NCI-H1417 treated with DMSO at 0.1 percent for 48 hours (cell line): ENCODE measurements around the gene CCDC191.

Experiments
- DNase-seq: peaks from one replicate; lab custom pipeline; 2025; lab: John Stamatoyannopoulos, UW

Gene CCDC191

GRCh38 chr3:114056130-114057010 lies at the start of gene CCDC191, which contains the start of gene QTRT2:
TSS of gene CCDC191 (minus strand) at chr3:114056526. CDS start at chr3:114056466, 60 bp downstream.
TSS of gene QTRT2 (plus strand) at chr3:114056737. CDS start at chr3:114065258, 8,521 bp downstream.
- DNase-seq, result peak; percentile 98

GRCh38 chr3:114104414-114104813 lies 48.1 kb upstream of the CCDC191 start:
- no peak for DNase-seq

DNA sequence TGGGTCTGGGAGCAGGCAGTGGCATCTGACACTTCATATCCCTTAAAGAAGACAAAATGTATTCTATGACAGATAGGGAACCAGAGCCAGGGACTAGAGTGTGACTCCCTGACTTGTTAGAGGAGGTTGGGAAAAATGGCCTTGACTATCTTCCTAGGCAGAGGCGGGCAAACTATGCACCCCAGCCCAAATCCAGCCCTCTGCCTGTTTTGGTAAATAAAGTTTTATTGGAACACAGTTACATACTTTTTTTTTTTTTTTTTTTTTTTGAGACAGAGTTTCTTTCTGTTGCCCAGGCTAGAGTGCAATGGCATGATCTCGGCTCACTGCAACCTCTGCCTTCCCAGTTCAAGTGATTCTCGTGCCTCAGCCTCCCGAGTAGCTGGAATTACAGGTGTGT lies 47.5 kb upstream of the CCDC191 start:
- no peak for DNase-seq

GRCh38 chr3:114103181-114103580 lies 46.9 kb upstream of the CCDC191 start:
- no peak for DNase-seq

DNA sequence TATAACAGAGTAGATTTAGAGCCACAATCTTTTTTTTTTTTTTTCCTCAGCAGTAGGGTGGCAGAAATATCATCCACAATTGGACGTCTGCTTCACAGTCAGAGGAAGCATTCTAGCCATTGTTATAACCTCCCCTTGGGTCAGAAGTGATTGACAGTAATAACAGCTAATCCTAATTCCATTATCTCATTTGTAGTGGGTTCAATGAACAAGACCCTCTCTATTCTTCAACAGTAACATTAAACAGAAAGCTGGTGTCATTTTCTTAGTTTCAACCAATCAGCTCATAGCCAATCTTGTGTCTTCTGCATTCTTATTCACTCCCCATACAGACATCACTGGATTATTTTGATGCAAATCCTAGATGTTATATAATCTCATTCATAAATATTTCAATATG lies 44.8 kb upstream of the CCDC191 start:
- no peak for DNase-seq

- no peak for DNase-seq
Observed at GRCh38 chr3:114095796-114096195, 39.5 kb upstream of the CCDC191 start.

GRCh38 chr3:114093596-114093995 lies 37.3 kb upstream of the CCDC191 start:
- DNase-seq, result no peak

- DNase-seq, result no peak
Observed at GRCh38 chr3:114093016-114093380, 36.7 kb upstream of the CCDC191 start.

DNA sequence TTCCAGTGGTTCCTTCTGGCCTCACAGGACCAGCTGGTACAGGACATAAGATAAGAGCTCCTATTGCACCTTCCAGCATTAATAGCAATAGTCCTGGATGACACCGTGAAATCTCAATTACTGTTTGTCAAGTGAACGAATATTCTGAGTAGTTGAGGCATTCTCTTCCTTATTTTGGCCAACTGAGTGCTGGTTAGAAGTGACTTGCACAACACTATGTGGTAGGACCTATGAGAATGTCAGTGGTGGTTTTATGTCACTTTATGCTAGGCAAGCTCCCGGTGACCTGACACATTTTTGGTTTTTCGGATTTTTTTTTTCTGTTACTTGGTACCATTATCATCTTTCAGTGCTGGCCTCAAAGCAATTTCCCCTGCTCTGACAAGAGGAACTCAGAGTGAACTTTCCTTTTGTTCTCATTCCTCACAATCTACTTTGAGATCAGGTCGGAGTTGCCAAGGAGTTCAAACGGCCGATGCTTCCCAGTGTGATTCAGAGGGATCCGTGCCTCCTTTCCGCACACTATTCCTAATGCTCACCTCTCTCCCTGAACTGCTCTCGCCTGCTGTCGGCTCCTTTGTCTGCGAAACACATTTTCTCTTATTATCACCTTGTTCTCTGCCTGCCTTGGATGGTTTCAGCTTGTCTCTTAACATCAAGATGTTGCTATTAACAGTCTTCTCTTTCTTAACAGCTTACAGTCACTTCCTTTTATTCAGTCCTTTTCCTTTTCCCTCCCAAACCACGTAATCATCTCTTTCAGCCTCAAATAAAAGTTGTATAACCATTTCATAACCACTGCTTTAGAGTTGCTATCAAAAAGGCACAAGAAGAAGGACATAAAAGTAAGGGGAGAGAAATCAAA lies 36.1 kb upstream of the CCDC191 start:
- no peak for DNase-seq

DNA sequence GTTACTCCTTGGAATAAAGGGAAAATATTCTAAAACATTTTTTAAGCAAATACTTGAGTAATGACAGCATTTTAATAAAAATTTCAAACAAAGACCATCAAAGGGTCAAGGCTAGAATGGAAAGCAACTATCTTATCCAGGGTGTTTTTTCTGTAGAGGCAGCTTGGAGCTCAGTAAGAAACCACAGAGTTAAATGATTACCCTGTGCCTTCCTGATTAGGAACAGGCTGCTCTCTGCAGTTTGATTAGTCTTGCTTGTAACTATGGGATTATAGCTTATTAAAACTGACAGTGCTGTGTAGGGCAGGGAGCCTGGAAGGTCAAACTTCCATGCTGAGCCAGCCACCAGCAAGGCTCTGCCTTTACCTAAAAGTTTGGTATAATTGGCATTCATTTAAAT lies 33.3 kb upstream of the CCDC191 start:
- no peak for DNase-seq

GRCh38 chr3:114086356-114086755 lies 30.0 kb upstream of the CCDC191 start:
- DNase-seq, result no peak

DNA sequence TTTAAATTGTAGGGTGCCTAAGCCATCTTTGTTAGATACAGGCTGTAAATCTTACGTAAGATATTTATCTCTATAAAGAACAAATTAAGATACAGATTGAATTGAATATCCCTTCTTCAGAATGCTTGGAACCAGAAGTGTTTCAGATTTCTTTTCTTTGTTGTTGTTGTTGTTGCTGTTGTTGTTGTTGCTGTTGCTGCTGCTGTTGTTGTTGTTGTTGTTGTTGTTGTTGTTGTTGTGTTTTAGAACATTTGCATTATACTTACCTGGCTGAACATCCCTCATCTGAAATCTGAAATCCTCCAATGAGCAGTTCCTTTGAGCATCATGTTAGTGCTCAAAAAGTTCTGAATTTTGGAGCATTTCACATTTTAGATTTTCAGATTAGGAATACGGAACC lies 26.8 kb upstream of the CCDC191 start:
- no peak for DNase-seq

DNA sequence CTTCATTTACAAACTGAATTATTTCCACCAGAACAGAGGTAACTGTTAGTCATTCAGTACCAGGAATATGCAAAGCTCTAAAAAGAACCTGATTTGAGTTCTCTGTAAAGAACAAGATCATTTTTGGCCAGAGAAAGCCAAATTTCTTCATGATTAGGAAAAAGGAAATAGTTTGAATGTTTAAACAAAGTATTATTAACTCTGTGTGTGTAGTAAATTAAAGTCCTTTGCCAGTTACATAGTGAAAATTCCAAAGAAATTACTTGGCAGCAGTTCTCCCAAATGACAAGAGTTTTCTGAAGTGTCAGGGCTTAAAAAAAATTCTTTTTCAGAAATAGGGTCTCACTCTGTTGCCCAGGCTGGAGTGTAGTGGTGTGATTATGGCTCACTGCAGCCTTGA lies 24.7 kb upstream of the CCDC191 start:
- DNase-seq, result no peak

DNA sequence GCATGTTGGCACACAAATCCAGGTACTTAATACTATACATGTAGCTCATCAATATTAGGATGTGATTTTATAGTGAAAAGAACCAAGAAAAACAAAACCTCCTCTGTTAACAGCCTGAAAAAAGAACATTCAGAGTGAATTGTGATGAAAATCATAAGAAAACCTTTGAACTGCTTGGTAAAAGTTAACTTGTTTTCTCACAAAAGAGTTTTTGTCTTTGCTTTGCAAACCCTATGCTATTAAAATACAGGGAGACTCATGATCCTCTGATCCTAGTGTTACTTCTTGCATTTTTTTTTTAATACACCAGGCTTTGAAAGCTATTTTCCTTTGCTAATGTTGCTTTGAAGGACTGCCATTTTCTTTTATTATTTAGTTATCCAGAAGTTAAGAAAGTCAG lies 23.9 kb upstream of the CCDC191 start:
- DNase-seq, result no peak

GRCh38 chr3:114079761-114080160 lies 23.4 kb upstream of the CCDC191 start:
- DNase-seq, result no peak

- no peak for DNase-seq
Observed at GRCh38 chr3:114078126-114078525, 21.8 kb upstream of the CCDC191 start.

DNA sequence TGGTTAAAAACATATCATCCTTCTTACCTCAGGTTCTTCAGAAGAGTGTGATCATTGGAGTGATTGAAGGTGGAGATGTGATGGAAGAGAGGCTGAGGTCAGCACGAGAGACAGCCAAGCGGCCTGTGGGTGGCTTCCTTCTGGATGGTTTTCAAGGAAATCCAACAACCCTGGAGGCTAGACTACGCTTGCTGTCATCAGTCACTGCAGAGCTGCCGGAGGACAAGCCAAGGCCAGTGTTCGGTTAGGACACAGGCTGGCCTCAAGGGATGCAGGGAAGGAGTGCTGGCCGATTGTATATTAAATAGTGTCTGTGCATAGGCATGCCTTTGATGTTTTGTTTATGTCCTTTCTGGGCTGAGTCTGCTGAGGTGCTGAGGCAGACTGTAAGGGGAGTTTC lies 20.4 kb upstream of the CCDC191 start:
- DNase-seq, result no peak

- no peak for DNase-seq
Observed at GRCh38 chr3:114071786-114072185, 15.5 kb upstream of the CCDC191 start.

DNA sequence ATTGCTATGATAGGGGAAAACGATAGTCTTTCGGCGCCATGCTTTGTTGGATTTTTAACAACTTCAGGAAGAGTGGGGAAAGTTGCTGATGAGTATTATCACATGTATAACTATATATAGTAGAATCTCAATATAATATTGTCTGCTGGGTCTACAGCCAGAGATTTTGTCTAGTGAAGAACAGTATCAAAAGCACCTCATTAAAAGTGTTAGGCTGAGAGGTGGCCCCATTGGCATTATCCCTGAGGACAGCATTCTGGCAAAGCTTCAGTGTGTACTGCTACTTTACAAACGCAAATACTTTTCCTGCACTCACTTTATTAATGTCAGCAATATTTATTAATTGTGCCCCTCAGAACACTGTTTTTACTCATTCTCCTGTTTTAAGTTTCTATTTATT lies 12.0 kb upstream of the CCDC191 start:
- no peak for DNase-seq

DNA sequence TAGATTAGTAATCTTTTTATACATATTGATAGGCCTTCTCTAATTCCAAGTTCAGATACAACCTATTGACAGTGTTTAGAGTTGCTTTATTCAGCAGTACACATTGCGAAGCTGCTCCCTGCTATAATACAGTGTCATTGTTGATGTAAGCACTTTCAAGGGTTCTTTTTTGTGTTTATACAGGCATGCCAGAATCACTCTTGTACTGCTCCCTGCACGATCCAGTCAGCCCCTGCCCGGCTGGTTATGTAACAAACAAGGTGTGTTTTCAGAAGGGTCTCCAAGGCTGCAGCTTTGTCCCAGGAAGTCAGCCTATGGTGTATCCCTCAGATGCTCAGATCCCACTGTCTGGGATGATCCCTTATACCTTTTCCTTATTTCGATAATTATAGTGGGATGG lies 11.5 kb upstream of the CCDC191 start:
- no peak for DNase-seq

DNA sequence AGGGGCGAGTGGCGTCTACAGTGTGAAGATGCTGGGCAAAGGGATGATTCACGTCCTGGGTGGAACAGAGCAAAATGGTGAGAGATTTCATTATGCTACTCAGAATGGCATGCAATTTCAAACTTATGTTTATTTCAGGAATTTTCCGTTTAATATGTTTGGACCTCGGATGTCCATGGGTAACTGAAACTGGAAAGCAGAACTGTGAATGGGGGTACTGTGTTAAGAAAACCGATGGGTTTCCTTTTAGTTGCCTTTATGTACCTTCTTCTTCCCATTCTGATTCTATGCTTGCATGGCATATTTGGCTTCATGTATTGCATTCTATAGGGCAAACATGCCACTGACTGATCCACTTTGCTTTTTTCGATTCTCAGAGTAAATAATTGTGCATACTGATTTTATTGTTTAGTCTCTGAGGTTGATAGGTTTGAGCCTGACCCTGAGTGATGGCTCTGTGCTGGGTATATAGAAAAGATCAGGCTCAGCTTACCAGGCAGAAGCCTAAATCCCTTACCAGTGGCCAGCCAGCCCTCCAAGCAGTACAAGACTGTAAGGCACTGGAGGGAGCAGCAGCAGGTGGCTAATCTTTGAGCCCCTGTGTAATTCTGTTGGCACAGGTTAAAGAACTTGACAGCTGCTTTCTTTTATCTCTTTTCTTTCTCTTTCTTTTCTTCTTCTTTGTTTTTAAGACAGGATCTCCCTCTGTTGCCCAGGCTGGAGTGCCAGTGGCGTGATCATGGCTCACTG lies 4.8 kb upstream of the CCDC191 start:
- DNase-seq, result no peak

- no peak for DNase-seq
Observed at GRCh38 chr3:114058646-114059045, 2.3 kb upstream of the CCDC191 start.
